Right atrium auricular region (tissue), 2 donors: ENCODE measurements around the gene MGAT5. TPM values are rescaled to one million over a fixed set of nuclear protein-coding genes. Genes with fewer than 3 reads are reported as not detected.
A peak's percentile ranks its signal among the peaks of the same experiment; 100 is the strongest.

Experiments used
- DNase-seq: peaks from one replicate; pipeline ENCODE4 v3.0.0-alpha.2; 2019; ENCODE audit warnings: low spot score
- H3K27ac ChIP-seq, 2 donors: fragments of 200-600 bp; sonication (generic); 1 replicate in 1 of 2; 2 replicates in 1 of 2; pipeline ENCODE4 v1.5.1; 2016 to 2019
- H3K27me3 ChIP-seq, 2 donors: fragments of 200-600 bp; sonication (generic); one replicate each; pipeline versions ENCODE4 v1.5.1 to v1.6.0; 2017 to 2019
- H3K36me3 ChIP-seq: fragments of 200-600 bp; sonication (generic); one replicate; pipeline ENCODE4 v1.5.1; 2016
- H3K4me1 ChIP-seq, 2 donors: fragments of 200-600 bp; sonication (generic); one replicate each; pipeline versions ENCODE4 v1.5.1 to v1.6.0; 2017 to 2019
- H3K4me3 ChIP-seq, 2 donors: fragments of 200-600 bp; sonication (generic); 1 replicate in 1 of 2; 2 replicates in 1 of 2; pipeline ENCODE4 v1.5.1; 2017 to 2019; ENCODE audit warnings: mild to moderate bottlenecking in 1 of 2, moderate library complexity in 1 of 2
- H3K9me3 ChIP-seq, 2 donors: fragments of 200-600 bp; sonication (generic); one replicate each; pipeline ENCODE4 v1.5.1; 2019
- CTCF ChIP-seq, 2 donors: fragments of 200-600 bp; sonication (generic); IDR thresholded peaks; one replicate each; pipeline ENCODE4 v1.5.1; 2019; ENCODE audit warnings: antibody characterized with exemption in 2 of 2
- total RNA-seq, 2 donors: library from RNA; depleted of rRNA; stranded (reverse); fragments of >200 nt; gene quantifications; one replicate each; pipeline ENCODE4 v1.1.0, GENCODE V29; 2016

MGAT5 gene
- total RNA-seq, 2 donors from 2014 or later: 56.9 to 91.0 TPM

GRCh38 chr2:134458950-134459349 lies 205.1 kb downstream of the MGAT5 start:
- Histone ChIP-seq H3K36me3 (no peaks in the 10 kb centered on the region), H3K27ac (no peak overlapping the region), H3K4me3 (no peak overlapping the region), H3K4me1 (peaks cover 0 to 13% of the 10 kb centered on the region in 2 donors), H3K9me3 (no peaks in the 10 kb centered on the region), H3K27me3 (no peaks in the 10 kb centered on the region)
- DNase-seq: no peak
- no peak for TF ChIP-seq CTCF (IDR thresholded peaks at IDR 0.05)

- Histone ChIP-seq H3K27ac (no peak overlapping the region), H3K9me3 (no peaks in the 10 kb centered on the region), H3K4me1 (peaks cover 0 to 5% of the 10 kb centered on the region in 2 donors), H3K27me3 (no peaks in the 10 kb centered on the region), H3K4me3 (no peak overlapping the region), H3K36me3 (no peaks in the 10 kb centered on the region)
- TF ChIP-seq CTCF (IDR thresholded peaks at IDR 0.05): no peak
- DNase-seq: no peak
Observed at GRCh38 chr2:134459706-134460406, 206.0 kb downstream of the MGAT5 start.

- peak; percentile 56 to 79 for TF ChIP-seq CTCF (IDR thresholded peaks at IDR 0.05)
- no peak for DNase-seq
Observed at GRCh38 chr2:134460583-134460998, 206.7 kb downstream of the MGAT5 start.

GRCh38 chr2:134461511-134461910 lies 207.6 kb downstream of the MGAT5 start:
- DNase-seq: no peak
- no peak overlapping the region for H3K27ac ChIP-seq
- no peak for TF ChIP-seq CTCF (IDR thresholded peaks at IDR 0.05)

More at GRCh38 chr2:134460583-134460998, 206.7 kb downstream of the MGAT5 start:
- Histone ChIP-seq H3K36me3 (no peaks in the 10 kb centered on the region), H3K4me1 (peaks cover 0 to 5% of the 10 kb centered on the region in 2 donors), H3K9me3 (no peaks in the 10 kb centered on the region), H3K27ac (no peak overlapping the region), H3K4me3 (no peak overlapping the region), H3K27me3 (no peaks in the 10 kb centered on the region)

GRCh38 chr2:134462275-134462674 lies 208.4 kb downstream of the MGAT5 start:
- DNase-seq: no peak
- H3K9me3 ChIP-seq: no peaks in the 10 kb centered on the region
- peaks cover 0 to 5% of the 10 kb centered on the region in 2 donors for H3K4me1 ChIP-seq
- TF ChIP-seq CTCF (IDR thresholded peaks at IDR 0.05): no peak
- H3K36me3 ChIP-seq: no peaks in the 10 kb centered on the region
- no peak overlapping the region for H3K27ac ChIP-seq
- no peak overlapping the region for H3K4me3 ChIP-seq
- no peaks in the 10 kb centered on the region for H3K27me3 ChIP-seq

More at GRCh38 chr2:134461511-134461910, 207.6 kb downstream of the MGAT5 start:
- Histone ChIP-seq H3K9me3 (no peaks in the 10 kb centered on the region), H3K4me3 (no peak overlapping the region), H3K36me3 (no peaks in the 10 kb centered on the region), H3K4me1 (peaks cover 0 to 5% of the 10 kb centered on the region in 2 donors), H3K27me3 (no peaks in the 10 kb centered on the region)
